IPS-20b (cell line): ENCODE data around the gene B4GAT1.

Source experiments
- H3K27ac ChIP-seq: one replicate; pipeline ENCODE4 v1.5.1; 2013; ENCODE audit warnings: low read length
- H3K27me3 ChIP-seq: 2 replicates; pipeline ENCODE4 v1.6.1; 2013; ENCODE audit warnings: mild to moderate bottlenecking, low read length, inconsistent platforms; ENCODE audit not compliant: insufficient read depth
- H3K36me3 ChIP-seq: 2 replicates; pipeline ENCODE4 v1.6.1; 2013; ENCODE audit warnings: low read depth, mild to moderate bottlenecking, inconsistent platforms, low read length, moderate library complexity; ENCODE audit not compliant: insufficient read depth
- H3K4me1 ChIP-seq: 2 replicates; pipeline ENCODE4 v1.6.1; 2013; ENCODE audit warnings: mild to moderate bottlenecking, control low read depth, inconsistent platforms, low read length, moderate library complexity; ENCODE audit not compliant: insufficient read depth
- H3K4me3 ChIP-seq: 2 replicates; pipeline ENCODE4 v1.5.1; 2013; ENCODE audit warnings: mild to moderate bottlenecking, low read length, inconsistent platforms
- H3K9ac ChIP-seq: 2 replicates; pipeline ENCODE4 v1.6.1; 2013; ENCODE audit warnings: low read depth, mild to moderate bottlenecking, inconsistent platforms, low read length, moderate library complexity
- H3K9me3 ChIP-seq: 2 replicates; pipeline ENCODE4 v1.6.1; 2013; ENCODE audit warnings: mild to moderate bottlenecking, low read depth, low read length, inconsistent platforms; ENCODE audit not compliant: insufficient read depth

The B4GAT1 gene

DNA sequence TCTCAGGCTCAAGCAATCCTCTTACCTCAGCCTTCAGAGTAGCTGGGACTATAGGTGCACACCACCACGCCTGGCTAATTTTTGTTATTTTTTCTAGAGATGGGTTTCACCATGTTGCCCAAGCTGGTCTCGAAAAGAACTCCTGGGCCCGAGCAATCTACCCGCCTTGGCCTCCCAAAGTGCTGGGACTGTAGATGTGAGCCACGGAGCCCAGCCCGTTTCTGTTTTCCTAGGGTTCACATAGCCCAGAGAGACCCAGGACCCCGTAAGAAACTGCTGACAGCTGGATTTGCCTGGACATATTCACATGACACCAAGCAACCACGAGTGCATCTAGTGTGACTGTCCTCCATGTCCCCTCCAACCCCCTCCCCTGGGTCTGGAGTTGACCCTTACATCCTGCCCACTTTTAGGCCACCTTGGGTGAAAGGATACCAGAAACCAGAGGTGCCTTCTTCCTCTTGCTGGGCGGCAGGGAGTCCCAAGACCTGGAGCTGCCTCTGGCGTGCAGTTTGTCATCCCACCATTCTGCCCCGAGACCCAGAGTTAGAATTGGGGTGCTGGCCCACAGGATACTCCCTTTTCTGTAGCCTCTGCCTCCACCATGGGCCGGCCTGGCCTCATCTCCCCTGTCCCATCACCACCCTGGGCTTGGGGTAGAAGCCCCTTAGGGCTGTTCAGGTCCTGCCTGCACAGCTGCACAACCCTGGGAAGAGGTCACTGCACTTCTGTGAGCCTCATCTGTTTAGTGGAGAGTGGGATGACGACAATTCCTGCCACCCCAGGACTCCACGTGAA lies 7.5 kb downstream of the B4GAT1 start:
- Histone ChIP-seq H3K27me3 (peaks cover 12% of the 10 kb centered on the region), H3K36me3 (peaks cover 32% of the 10 kb centered on the region), H3K4me1 (peaks cover 8% of the 10 kb centered on the region; the same call in 1 of the 2 replicates), H3K27ac (no peak overlapping the region), H3K4me3 (no peak overlapping the region), H3K9ac (no peak overlapping the region), H3K9me3 (no peaks in the 10 kb centered on the region)

GRCh38 chr11:66339162-66339675 lies 8.2 kb downstream of the B4GAT1 start:
- Histone ChIP-seq H3K27me3 (peaks cover 12% of the 10 kb centered on the region), H3K4me1 (peaks cover 6% of the 10 kb centered on the region; the same call in 1 of the 2 replicates), H3K9me3 (no peaks in the 10 kb centered on the region), H3K27ac (no peak overlapping the region), H3K36me3 (peaks cover 32% of the 10 kb centered on the region), H3K9ac (no peak overlapping the region), H3K4me3 (no peak overlapping the region)

DNA sequence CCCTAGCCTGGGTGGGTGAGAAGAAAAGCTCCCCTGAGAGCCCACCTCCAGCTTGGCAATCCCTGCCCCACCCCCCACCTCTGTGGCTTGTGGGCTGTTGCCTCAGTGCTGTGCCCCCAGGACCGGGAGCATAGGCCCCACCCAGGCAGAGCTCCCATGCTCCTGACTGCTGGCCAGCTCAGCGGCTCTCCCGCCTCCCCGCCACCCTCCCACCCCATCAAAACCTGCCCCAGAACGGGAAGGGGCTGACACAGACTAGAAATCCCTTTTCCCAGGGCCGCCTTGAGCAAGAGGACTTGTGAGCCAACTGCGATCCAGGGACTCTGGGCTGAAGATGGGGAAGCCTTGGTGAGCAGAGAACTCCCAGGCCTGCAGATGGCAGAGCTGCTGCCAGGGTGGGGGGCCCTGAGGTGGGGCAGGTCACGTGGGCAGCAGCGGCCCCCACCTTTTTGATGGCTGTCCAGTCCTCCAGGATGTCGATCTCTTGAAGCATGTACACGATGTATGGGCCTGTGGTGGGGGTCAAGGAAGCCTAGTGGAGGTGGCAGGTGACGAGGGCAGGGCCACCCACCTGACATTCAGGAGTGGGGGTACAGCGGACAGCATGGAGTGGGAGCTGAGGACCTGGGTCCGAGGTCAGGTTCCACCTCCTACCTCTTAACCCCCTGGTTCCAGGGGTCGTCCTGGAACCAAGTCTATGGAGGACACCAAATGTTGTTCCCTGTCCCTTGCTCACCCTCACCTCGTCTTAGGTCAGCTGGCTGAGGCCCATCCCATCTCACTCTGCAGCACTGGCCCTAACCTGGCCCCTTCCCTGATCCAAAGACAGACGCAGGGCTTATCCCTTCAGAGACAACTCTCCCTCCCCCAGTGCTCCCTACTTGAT lies 8.9 kb downstream of the B4GAT1 start:
- Histone ChIP-seq H3K4me1 (peaks cover 3% of the 10 kb centered on the region; the same call in 1 of the 2 replicates), H3K36me3 (peaks cover 32% of the 10 kb centered on the region), H3K27ac (no peak overlapping the region), H3K27me3 (peaks cover 12% of the 10 kb centered on the region), H3K4me3 (no peak overlapping the region), H3K9me3 (no peaks in the 10 kb centered on the region), H3K9ac (no peak overlapping the region)

GRCh38 chr11:66337103-66337899 lies 10.1 kb downstream of the B4GAT1 start:
- H3K9ac ChIP-seq, result no peak overlapping the region
- no peak overlapping the region for H3K27ac ChIP-seq
- peaks cover 12% of the 10 kb centered on the region for H3K27me3 ChIP-seq
- peaks cover 3% of the 10 kb centered on the region; the same call in 1 of the 2 replicates for H3K4me1 ChIP-seq
- no peaks in the 10 kb centered on the region for H3K9me3 ChIP-seq
- H3K36me3 ChIP-seq, result peaks cover 32% of the 10 kb centered on the region
- H3K4me3 ChIP-seq, result no peak overlapping the region

GRCh38 chr11:66336234-66337102 lies 11.0 kb downstream of the B4GAT1 start, which contains the start of gene RIN1:
Gene RIN1 (minus strand): TSS chr11:66336434. CDS start chr11:66336402, 32 bp downstream.
- Histone ChIP-seq H3K36me3 (peaks cover 24% of the 10 kb centered on the region), H3K27me3 (peaks cover 12% of the 10 kb centered on the region), H3K27ac (no peak within 1 kb of the TSS), H3K9me3 (no peaks in the 10 kb centered on the region), H3K4me1 (peaks cover 3% of the 10 kb centered on the region; the same call in 1 of the 2 replicates), H3K4me3 (peak within 1 kb of the TSS; percentile 67), H3K9ac (no peak within 1 kb of the TSS; the same call in 1 of the 2 replicates)

- H3K27me3 ChIP-seq, result peaks cover 12% of the 10 kb centered on the region
- no peaks in the 10 kb centered on the region for H3K9me3 ChIP-seq
- H3K4me3 ChIP-seq, result peak overlapping the region; percentile 67
- no peak overlapping the region; the same call in 1 of the 2 replicates for H3K9ac ChIP-seq
- H3K4me1 ChIP-seq, result peaks cover 3% of the 10 kb centered on the region; the same call in 1 of the 2 replicates
- peaks cover 16% of the 10 kb centered on the region for H3K36me3 ChIP-seq
- no peak overlapping the region for H3K27ac ChIP-seq
These were observed 11.7 kb downstream of the B4GAT1 start for GRCh38 chr11:66335531-66336233.

- Histone ChIP-seq H3K4me3 (no peak overlapping the region; the same call in 1 of the 2 replicates), H3K4me1 (peaks cover 3% of the 10 kb centered on the region; the same call in 1 of the 2 replicates), H3K9ac (no peak overlapping the region), H3K36me3 (peaks cover 7% of the 10 kb centered on the region), H3K27ac (no peak overlapping the region), H3K9me3 (no peaks in the 10 kb centered on the region), H3K27me3 (peaks cover 12% of the 10 kb centered on the region)
These were observed 12.6 kb downstream of the B4GAT1 start for GRCh38 chr11:66334605-66335442.

- no peak overlapping the region for H3K4me3 ChIP-seq
- no peak overlapping the region for H3K9ac ChIP-seq
These were observed 13.4 kb downstream of the B4GAT1 start for GRCh38 chr11:66333896-66334604.

More at GRCh38 chr11:66333896-66334604, 13.4 kb downstream of the B4GAT1 start:
- Histone ChIP-seq H3K4me1 (peaks cover 3% of the 10 kb centered on the region; the same call in 1 of the 2 replicates), H3K36me3 (no peaks in the 10 kb centered on the region), H3K27ac (no peak overlapping the region), H3K27me3 (peaks cover 12% of the 10 kb centered on the region), H3K9me3 (no peaks in the 10 kb centered on the region)
